Suprapubic skin (tissue), 4 donors: Measurements from ENCODE around the gene MNAT1. TPM values are rescaled to one million over a fixed set of nuclear protein-coding genes. Genes with fewer than 3 reads are reported as not detected.

ENCODE experiments used
- DNase-seq, 2 donors: peaks; one replicate each; pipeline ENCODE4 v3.0.0-alpha.2; 2019; ENCODE audit warnings: low spot score in 2 of 2
- H3K27ac ChIP-seq: fragments of 200-600 bp; sonication (generic); one replicate; pipeline ENCODE4 v1.5.1; 2019
- H3K27me3 ChIP-seq: fragments of 200-600 bp; sonication (generic); one replicate; pipeline ENCODE4 v1.5.1; 2019
- H3K36me3 ChIP-seq: fragments of 200-600 bp; sonication (generic); one replicate; pipeline ENCODE4 v1.5.1; 2019
- H3K4me1 ChIP-seq: fragments of 200-600 bp; sonication (generic); one replicate; pipeline ENCODE4 v1.5.1; 2019
- H3K4me3 ChIP-seq: fragments of 200-600 bp; sonication (generic); one replicate; pipeline ENCODE4 v1.5.1; 2019; ENCODE audit warnings: mild to moderate bottlenecking
- H3K9me3 ChIP-seq: fragments of 200-600 bp; sonication (generic); one replicate; pipeline ENCODE4 v1.5.1; 2019
- CTCF ChIP-seq, 2 donors: fragments of 200-600 bp in 1 of 2; fragments of 450-650 bp in 1 of 2; sonication (generic) in 1 of 2; IDR thresholded peaks; one replicate each; pipeline ENCODE4 v1.5.1; 2016 to 2019; ENCODE audit warnings: antibody characterized with exemption in 2 of 2, mild to moderate bottlenecking in 1 of 2, moderate library complexity in 1 of 2
- EP300 ChIP-seq: sonication (generic); formaldehyde crosslinking; IDR thresholded peaks from one replicate; pipeline ENCODE4 v1.6.1; 2017; ENCODE audit warnings: antibody characterized with exemption
- POLR2A ChIP-seq, 2 donors: fragments of 450-650 bp; IDR thresholded peaks; one replicate each; pipeline ENCODE4 v1.6.1; 2017; ENCODE audit warnings: antibody characterized with exemption in 2 of 2, mild to moderate bottlenecking in 2 of 2, moderate library complexity in 2 of 2
- POLR2AphosphoS5 ChIP-seq, 3 donors: sonication (generic); formaldehyde crosslinking; IDR thresholded peaks; one replicate each; pipeline ENCODE4 v1.6.1; 2017; ENCODE audit warnings: antibody characterized with exemption in 3 of 3
- WGBS: methylation state at CpG from one replicate; pipeline ENCODE4 v1.1.5; 2018; 5-methylcytosine and 5-hydroxymethylcytosine counted together
- total RNA-seq, 4 donors: library from RNA; depleted of rRNA; stranded (reverse); fragments of >200 nt; gene quantifications; one replicate each; pipeline ENCODE4 v1.1.0, GENCODE V29; 2016

The MNAT1 gene
- total RNA-seq, 4 donors from 2014 or later: 13.1 to 38.8 (median 22.0) TPM

GRCh38 chr14:60931218-60931617 is 196.7 kb downstream of the MNAT1 start:
- Histone ChIP-seq H3K27ac (no peak overlapping the region), H3K36me3 (no peaks in the 10 kb centered on the region), H3K27me3 (no peaks in the 10 kb centered on the region), H3K4me3 (no peak overlapping the region), H3K9me3 (no peaks in the 10 kb centered on the region), H3K4me1 (no peaks in the 10 kb centered on the region)
- 68% methylated on average over 1 of the region's 1 CpG for WGBS
- DNase-seq: no peak
- TF ChIP-seq POLR2A (IDR thresholded peaks at IDR 0.05): no peak

DNA sequence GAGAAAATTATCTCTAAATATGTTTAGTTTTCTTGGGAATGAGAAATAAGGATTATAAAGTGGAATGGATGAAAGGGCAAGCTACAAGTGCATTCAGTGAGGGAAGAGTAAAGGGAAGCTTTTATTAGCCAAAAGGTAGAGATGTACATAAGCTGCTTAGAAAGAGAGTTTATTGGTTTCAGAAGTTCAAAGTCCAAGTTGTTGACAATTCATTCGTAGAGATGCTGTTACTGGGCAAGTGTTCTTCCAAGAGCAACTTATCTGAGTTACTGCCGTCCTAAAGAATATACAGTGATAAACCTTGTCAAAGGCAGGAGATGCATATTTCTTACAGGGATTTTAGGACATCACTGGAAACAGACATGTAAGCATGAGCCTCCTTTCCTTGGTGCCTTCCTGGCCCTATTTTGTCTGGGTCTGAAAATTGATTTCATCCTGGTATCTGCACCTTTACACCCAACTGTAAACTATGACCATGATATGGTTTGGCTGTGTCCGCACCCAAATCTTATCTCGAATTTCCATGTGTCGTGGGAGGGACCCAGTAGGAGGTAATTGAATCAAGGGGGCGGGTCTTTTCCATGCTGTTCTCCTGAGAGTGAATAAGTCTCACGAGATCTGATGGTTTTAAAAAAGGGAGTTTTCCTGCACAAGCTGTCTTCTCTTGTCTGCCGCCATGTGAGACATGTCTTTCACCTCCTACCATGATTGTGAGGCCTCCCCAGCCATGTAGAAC is 199.5 kb downstream of the MNAT1 start:
- Histone ChIP-seq H3K4me3 (no peak overlapping the region), H3K27me3 (no peaks in the 10 kb centered on the region), H3K36me3 (no peaks in the 10 kb centered on the region), H3K4me1 (no peaks in the 10 kb centered on the region), H3K9me3 (no peaks in the 10 kb centered on the region), H3K27ac (no peak overlapping the region)
- no peak for DNase-seq
- TF ChIP-seq POLR2AphosphoS5 (IDR thresholded peaks at IDR 0.05) (no peak), CTCF (IDR thresholded peaks at IDR 0.05) (no peak), POLR2A (IDR thresholded peaks at IDR 0.05) (no peak), EP300 (no peak)
- 92% methylated on average over 8 of the region's 8 CpGs for WGBS

DNA sequence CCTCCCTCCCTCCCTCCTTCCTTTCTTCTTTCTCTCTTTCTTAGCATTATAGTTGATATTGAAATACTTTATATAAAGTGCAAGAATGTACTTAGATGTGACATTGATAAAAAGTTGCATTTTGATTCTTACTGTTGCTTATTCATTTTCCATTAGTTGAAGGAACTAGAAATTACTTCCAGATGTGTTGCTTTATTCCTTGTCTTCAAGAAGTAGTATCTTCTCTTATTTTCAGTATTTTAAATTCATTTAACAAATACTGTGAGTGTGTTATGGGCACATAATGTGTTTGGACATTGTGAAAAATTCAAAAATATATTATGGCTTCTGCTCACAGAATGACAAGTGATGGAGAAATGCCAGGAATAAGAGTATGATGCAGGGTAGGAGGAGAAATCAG is 200.8 kb downstream of the MNAT1 start:
- Histone ChIP-seq H3K4me1 (no peaks in the 10 kb centered on the region), H3K27ac (no peak overlapping the region), H3K36me3 (no peaks in the 10 kb centered on the region), H3K27me3 (no peaks in the 10 kb centered on the region), H3K9me3 (no peaks in the 10 kb centered on the region), H3K4me3 (no peak overlapping the region)
- no peak for TF ChIP-seq POLR2A (IDR thresholded peaks at IDR 0.05)
- no peak for TF ChIP-seq EP300
- TF ChIP-seq CTCF (IDR thresholded peaks at IDR 0.05): no peak
- TF ChIP-seq POLR2AphosphoS5 (IDR thresholded peaks at IDR 0.05): no peak
- DNase-seq: no peak

GRCh38 chr14:60943637-60944032 is 209.1 kb downstream of the MNAT1 start:
- Histone ChIP-seq H3K4me3 (no peak overlapping the region), H3K36me3 (no peaks in the 10 kb centered on the region), H3K4me1 (no peaks in the 10 kb centered on the region), H3K9me3 (no peaks in the 10 kb centered on the region), H3K27ac (no peak overlapping the region), H3K27me3 (no peaks in the 10 kb centered on the region)
- 89% methylated on average over 1 of the region's 1 CpG for WGBS
- TF ChIP-seq EP300 (no peak), POLR2A (IDR thresholded peaks at IDR 0.05) (no peak), CTCF (IDR thresholded peaks at IDR 0.05) (no peak), POLR2AphosphoS5 (IDR thresholded peaks at IDR 0.05) (no peak)
- DNase-seq: no peak

GRCh38 chr14:60944204-60944603 is 209.6 kb downstream of the MNAT1 start:
- H3K4me1 ChIP-seq: no peaks in the 10 kb centered on the region
- H3K4me3 ChIP-seq: no peak overlapping the region
- H3K27ac ChIP-seq: no peak overlapping the region
- H3K27me3 ChIP-seq: no peaks in the 10 kb centered on the region
- H3K36me3 ChIP-seq: no peaks in the 10 kb centered on the region
- H3K9me3 ChIP-seq: no peaks in the 10 kb centered on the region
- DNase-seq: no peak
- TF ChIP-seq EP300 (no peak), POLR2AphosphoS5 (IDR thresholded peaks at IDR 0.05) (no peak), POLR2A (IDR thresholded peaks at IDR 0.05) (no peak), CTCF (IDR thresholded peaks at IDR 0.05) (no peak)
- WGBS: 57% methylated on average over 4 of the region's 4 CpGs

- no peaks in the 10 kb centered on the region for H3K9me3 ChIP-seq
- no peaks in the 10 kb centered on the region for H3K36me3 ChIP-seq
- H3K27ac ChIP-seq: no peak overlapping the region
- H3K4me1 ChIP-seq: no peaks in the 10 kb centered on the region
- no peaks in the 10 kb centered on the region for H3K27me3 ChIP-seq
- WGBS: 84% methylated on average over 1 of the region's 1 CpG
- TF ChIP-seq POLR2AphosphoS5 (IDR thresholded peaks at IDR 0.05) (no peak), POLR2A (IDR thresholded peaks at IDR 0.05) (no peak), EP300 (no peak), CTCF (IDR thresholded peaks at IDR 0.05) (no peak)
- DNase-seq: no peak
- H3K4me3 ChIP-seq: no peak overlapping the region
These were observed 211.4 kb downstream of the MNAT1 start for GRCh38 chr14:60945984-60946383.
